Hepatocyte (in vitro differentiated cells): ENCODE data around the gene FRAS1.

Experiments used
- EZH2 ChIP-seq: fragments of 200-600 bp; sonication (generic); IDR thresholded peaks from 2 replicates; pipeline ENCODE4 v1.6.1; 2016; ENCODE audit warnings: antibody characterized with exemption, mild to moderate bottlenecking, borderline replicate concordance
- EZH2phosphoT487 ChIP-seq: fragments of 200-600 bp; sonication (generic); IDR thresholded peaks from one replicate; pipeline ENCODE4 v1.6.1; 2018; ENCODE audit warnings: antibody characterized with exemption, mild to moderate bottlenecking, low read depth, moderate library complexity; ENCODE audit not compliant: unreplicated experiment, severe bottlenecking
- TF ChIP-seq, protein P1 (sequence below): fragments of 200-600 bp; sonication (generic); IDR thresholded peaks from 2 replicates; pipeline ENCODE4 v1.5.1; 2016; ENCODE audit warnings: antibody characterized with exemption, mild to moderate bottlenecking; ENCODE audit not compliant: poor library complexity

DNA sequence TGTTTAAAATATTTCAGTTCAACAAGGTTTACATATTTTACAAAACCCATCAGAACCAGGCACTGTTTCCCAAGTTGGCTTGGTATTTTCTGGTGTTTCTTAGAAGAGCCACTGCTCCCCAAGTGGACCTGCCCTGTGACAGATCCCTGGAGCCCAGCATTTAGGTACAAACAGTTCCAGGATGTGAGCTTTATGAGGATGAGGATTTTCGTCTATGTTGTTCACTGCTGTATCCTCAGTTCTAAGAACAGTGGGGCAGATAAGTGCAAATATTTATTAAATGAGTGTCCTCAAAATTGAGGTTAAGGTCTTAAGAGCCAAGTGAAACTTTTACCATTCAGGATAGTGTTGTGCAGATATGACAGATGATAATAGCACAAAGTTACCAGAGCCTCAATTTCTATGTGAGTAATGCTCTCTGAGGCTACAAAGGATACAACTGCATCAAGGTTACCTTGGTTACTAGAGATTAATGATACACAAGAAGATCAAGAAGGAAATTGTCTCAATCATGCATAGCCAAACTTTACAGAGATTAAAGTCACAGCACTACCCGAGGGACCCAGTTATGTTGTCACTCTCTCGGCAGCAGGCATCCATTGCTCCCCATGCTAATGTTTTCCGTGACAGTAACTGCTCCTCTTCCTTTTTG lies 531.9 kb downstream of the FRAS1 start:
- TF ChIP-seq, protein P1, sequence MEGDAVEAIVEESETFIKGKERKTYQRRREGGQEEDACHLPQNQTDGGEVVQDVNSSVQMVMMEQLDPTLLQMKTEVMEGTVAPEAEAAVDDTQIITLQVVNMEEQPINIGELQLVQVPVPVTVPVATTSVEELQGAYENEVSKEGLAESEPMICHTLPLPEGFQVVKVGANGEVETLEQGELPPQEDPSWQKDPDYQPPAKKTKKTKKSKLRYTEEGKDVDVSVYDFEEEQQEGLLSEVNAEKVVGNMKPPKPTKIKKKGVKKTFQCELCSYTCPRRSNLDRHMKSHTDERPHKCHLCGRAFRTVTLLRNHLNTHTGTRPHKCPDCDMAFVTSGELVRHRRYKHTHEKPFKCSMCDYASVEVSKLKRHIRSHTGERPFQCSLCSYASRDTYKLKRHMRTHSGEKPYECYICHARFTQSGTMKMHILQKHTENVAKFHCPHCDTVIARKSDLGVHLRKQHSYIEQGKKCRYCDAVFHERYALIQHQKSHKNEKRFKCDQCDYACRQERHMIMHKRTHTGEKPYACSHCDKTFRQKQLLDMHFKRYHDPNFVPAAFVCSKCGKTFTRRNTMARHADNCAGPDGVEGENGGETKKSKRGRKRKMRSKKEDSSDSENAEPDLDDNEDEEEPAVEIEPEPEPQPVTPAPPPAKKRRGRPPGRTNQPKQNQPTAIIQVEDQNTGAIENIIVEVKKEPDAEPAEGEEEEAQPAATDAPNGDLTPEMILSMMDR = no peak
- TF ChIP-seq EZH2phosphoT487 (no peak), EZH2 (no peak)
